Activated T-helper 1 cell treated with anti-CD3 and anti-CD28 coated beads, Interleukin-12 subunit alpha, Interleukin-12 subunit beta, Interleukin-2, Interleukin-4 antibody, amounts not matched to agents 30 ng/mL and 10 ng/mL and 1 ng/mL, durations not matched to agents 14 hours and 24 hours and 36 hours (primary cell): ENCODE measurements around the gene MRTO4. TPM values are rescaled to one million over a fixed set of nuclear protein-coding genes. Genes with fewer than 3 reads are reported as not detected.
"Not testable (repeated sequence)": the region's sequence is repeated elsewhere in the genome, so short reads cannot be mapped to it uniquely, and the experiment has no call there.

Source experiments
- DNase-seq: peaks from one replicate; pipeline ENCODE4 v3.0.0; 2021; ENCODE audit warnings: low spot score
- H3K27ac Mint-ChIP-seq: one replicate; pipeline ENCODE4 v1.8.0; 2021; ENCODE audit warnings: mild to moderate bottlenecking, mixed read lengths
- H3K27me3 Mint-ChIP-seq: one replicate; pipeline ENCODE4 v1.8.0; 2022; ENCODE audit warnings: mild to moderate bottlenecking, moderate library complexity, mixed read lengths; ENCODE audit not compliant: insufficient read depth
- H3K36me3 Mint-ChIP-seq: one replicate; pipeline ENCODE4 v1.8.0; 2021; ENCODE audit warnings: low read depth, mixed read lengths
- H3K4me1 Mint-ChIP-seq: one replicate; pipeline ENCODE4 v1.8.0; 2021; ENCODE audit warnings: low read depth, mixed read lengths
- H3K4me3 Mint-ChIP-seq: one replicate; pipeline ENCODE4 v1.8.0; 2021; ENCODE audit warnings: mild to moderate bottlenecking, moderate library complexity, mixed read lengths
- H3K9me3 Mint-ChIP-seq: one replicate; pipeline ENCODE4 v1.8.0; 2021; ENCODE audit warnings: mixed read lengths
- intact Hi-C: fragments of 100-400 bp; cut with micrococcal nuclease; formaldehyde crosslinking; loops from one replicate; pipeline ENCODE4 v1.15.1; 2024
- total RNA-seq: library from RNA; stranded (reverse); gene quantifications from 2 replicates; pipeline ENCODE4 v1.2.3, GENCODE V29; 2022

The MRTO4 gene
- total RNA-seq, 1 donor from 2014 or later, result 137 TPM

DNA sequence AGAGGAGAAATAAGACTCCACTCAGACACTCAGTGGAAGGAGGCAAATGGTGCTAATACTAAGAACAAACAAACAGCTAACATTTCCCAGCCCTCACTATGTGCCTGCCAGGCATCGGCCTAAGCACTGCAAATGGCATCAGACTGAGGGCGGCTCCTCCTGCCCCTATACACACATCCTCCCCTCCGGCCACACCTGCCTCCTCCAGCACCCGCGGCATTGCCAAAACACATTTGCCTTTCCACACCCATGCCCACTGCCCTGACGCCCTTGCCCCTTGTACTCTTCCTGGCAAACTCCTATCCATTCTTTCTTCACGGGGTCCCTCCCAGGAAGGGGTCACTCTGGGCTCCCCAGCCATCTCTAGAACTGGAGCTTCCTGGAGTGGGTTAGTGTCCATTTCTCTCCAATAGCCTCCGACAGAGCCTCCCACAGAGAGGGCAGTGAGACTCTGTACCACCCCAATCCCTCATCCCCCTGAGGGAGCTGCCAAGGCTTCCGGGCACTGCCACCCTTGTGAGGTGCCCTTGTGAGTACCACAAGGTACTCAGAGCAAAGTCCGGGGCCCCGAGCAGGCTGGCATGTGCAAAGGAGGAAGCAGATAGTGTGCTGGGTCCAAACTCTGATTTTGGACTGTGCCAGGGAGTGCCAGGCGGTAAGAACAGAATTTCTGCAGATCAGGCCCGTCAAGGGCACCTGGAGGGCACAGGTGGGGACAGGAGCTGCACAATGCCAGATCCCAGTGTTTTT is 36.0 kb downstream of the MRTO4 start:
- Mint-ChIP-seq H3K4me1 (no peaks in the 10 kb centered on the region), H3K27me3 (peaks cover 2% of the 10 kb centered on the region), H3K9me3 (peaks cover 8% of the 10 kb centered on the region), H3K27ac (peak overlapping the region; percentile 73), H3K36me3 (peaks cover 1% of the 10 kb centered on the region), H3K4me3 (no peak overlapping the region)
- intact Hi-C loops, result no loop called here
- no peak for DNase-seq

DNA sequence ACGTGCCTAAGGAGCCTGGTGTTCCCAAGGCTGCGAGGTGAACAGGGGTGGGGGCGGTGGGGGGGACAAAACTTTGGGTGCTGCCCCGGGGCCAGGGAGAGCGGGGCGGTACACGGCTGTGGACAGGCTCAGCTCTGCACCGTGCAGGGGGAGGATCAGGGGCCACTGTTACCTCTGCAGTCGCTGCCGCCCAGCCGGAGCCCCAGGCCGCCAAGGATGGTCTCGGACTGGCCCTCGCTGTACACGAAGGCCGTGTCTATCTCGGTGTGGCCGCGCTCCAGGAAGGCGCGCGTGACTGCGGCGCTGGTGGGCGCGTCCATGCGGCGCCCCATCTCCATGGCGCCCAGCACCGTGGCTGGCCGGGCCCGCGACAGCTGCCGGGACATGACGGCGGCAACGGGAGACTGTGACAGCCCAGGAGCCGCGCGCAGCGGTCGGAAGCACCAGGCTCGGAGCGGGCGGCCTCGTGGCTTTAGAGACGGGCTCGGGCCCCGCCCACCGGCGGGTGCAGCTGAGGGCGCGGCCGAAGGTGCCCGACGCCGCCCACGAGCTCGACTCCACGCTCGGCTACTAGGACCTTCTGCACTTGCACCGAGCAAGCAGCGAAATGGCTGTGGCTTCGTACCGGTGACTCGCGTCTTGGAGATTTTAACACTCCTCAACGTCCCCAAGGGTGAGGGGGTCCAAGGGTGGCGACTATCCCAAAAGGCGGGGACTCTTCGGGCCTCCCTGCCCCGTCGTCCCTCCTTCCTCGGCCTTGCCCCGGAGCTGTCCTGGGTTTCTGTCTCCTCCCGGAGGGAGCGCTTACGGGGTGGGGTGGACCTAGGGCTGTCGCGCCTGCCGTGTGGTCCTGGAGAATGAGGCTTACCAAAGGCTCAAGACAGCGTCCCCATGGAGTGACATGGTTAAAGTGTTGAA is 37.0 kb downstream of the MRTO4 start, which contains the start of gene AKR7A3:
AKR7A3 (minus strand) TSS at position 447 of the 918 bp plus-strand sequence; CDS start at position 386, 61 bp downstream.
- peak within 1 kb of the TSS; percentile 73 for H3K27ac Mint-ChIP-seq
- intact Hi-C loops, H3K4me1 Mint-ChIP-seq, H3K27me3 Mint-ChIP-seq, H3K4me3 Mint-ChIP-seq, H3K36me3 Mint-ChIP-seq: not testable (repeated sequence)
- DNase-seq, result peak; percentile 34
- H3K9me3 Mint-ChIP-seq, result peaks cover 12% of the 10 kb centered on the region

DNA sequence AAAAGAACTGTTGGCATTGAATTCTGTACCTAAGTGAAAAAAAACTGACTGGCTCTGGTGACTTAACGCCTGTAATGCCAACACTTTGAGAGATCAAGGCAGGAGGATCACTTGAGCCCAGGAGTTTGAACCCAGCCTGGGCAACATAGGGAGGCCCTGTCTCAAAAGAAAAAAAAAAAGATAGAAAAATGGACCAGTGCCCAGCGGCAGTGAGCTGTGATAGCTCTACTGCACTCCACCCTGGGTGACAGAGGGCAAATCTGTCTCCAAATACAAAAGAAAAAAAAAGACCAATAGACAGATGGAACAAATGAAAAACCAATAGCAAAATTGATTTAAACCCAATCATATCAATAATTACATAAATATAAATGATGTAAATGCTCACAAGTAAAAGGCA is 37.6 kb downstream of the MRTO4 start:
- Mint-ChIP-seq H3K36me3 (no peaks in the 10 kb centered on the region), H3K27ac (no peak overlapping the region), H3K4me3 (no peak overlapping the region), H3K27me3 (peaks cover 2% of the 10 kb centered on the region), H3K9me3 (peaks cover 14% of the 10 kb centered on the region), H3K4me1 (no peaks in the 10 kb centered on the region)
- DNase-seq, result no peak
- intact Hi-C loops, result no loop called here

DNA sequence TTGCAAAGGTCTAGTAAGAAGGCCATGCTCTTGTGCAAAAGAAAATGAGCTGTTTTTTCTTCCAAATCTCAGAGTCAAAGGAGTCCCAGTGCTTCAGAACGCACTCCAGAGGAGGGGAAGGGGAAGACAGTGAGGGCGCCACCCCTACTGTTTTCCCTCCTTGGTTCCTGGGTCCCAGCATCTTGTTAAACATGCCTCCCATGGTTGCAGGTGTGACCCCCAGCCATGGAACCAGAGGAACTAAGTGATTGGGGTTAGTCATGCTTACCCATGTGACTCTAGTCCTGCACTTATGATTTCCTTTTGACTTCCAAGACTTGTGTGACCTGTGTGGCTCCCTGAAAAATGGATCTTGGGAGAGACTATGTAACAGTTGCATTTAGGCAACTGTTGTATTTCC is 43.0 kb downstream of the MRTO4 start:
- Mint-ChIP-seq H3K4me1 (no peaks in the 10 kb centered on the region), H3K36me3 (peaks cover 11% of the 10 kb centered on the region), H3K9me3 (peaks cover 39% of the 10 kb centered on the region), H3K27me3 (no peaks in the 10 kb centered on the region), H3K4me3 (no peak overlapping the region), H3K27ac (no peak overlapping the region)
- intact Hi-C loops, result no loop called here
- DNase-seq, result no peak

DNA sequence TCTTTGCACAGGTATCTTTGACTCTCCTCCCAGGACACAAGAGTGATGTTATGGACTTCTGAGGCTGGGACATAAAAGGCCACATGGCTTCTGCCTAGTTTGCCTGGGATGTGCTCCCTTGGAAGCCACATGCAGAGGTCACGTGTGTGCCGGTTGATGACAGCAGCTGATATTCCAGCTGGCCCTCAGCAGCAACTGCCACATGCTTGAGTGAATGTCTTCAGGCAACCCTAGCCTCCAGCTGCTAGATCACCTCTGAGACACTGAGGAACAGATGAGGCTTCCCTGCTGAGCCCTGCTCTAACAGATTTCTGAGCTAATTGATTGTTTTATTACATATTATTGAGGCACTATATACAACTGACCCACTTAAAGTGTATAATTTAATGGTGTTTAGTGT is 48.6 kb downstream of the MRTO4 start:
- Mint-ChIP-seq H3K36me3 (peaks cover 20% of the 10 kb centered on the region), H3K9me3 (peaks cover 15% of the 10 kb centered on the region), H3K4me3 (no peak overlapping the region), H3K27ac (no peak overlapping the region), H3K27me3 (no peaks in the 10 kb centered on the region), H3K4me1 (no peaks in the 10 kb centered on the region)
- intact Hi-C loops, result no loop called here
- DNase-seq, result no peak

DNA sequence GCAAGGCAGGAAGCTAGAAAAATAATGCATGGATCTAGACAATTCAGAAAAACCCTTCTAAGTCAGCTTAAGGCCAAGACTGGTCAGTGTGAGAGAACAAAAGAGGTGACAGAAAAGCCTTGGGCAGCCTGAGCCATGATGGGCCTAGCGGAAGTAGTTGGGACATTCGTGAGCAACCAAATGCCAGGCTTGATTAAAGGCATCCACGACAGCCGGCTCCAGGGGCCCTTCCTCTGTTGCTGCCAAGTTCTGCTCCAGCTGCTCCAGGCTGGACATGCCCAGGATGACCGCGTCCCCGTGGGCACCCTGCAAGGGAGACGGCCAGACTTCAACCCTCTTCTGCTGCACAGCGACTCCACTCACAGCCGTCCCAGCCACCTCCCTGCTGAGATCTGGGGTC is 52.5 kb downstream of the MRTO4 start:
- H3K27me3 Mint-ChIP-seq, intact Hi-C loops, DNase-seq, H3K4me1 Mint-ChIP-seq, H3K27ac Mint-ChIP-seq, H3K4me3 Mint-ChIP-seq, H3K9me3 Mint-ChIP-seq: not testable (repeated sequence)
- H3K36me3 Mint-ChIP-seq, result peaks cover 32% of the 10 kb centered on the region

DNA sequence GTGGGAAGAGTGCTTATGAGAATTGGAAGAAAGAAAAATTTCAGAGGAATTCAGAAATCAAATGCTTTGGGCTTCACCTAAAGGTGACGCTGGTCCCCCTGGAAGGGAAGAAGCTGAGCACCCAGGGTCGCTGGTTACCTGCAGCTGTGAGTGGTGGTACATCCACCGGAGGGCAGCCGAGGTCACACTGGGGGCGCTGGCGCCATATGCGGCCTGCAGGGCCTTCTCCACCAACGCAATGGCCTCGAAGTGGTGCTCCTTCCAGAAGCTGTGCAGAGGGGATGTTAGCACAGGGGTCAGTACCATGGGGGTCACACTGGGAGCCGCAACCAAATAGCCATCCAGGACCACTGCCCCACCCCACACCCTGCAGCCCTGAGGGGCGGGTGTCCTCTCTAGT is 54.3 kb downstream of the MRTO4 start:
- peaks cover 2% of the 10 kb centered on the region for H3K4me1 Mint-ChIP-seq
- H3K9me3 Mint-ChIP-seq, result no peaks in the 10 kb centered on the region
- no peaks in the 10 kb centered on the region for H3K27me3 Mint-ChIP-seq
- DNase-seq, result no peak
- H3K4me3 Mint-ChIP-seq, result no peak overlapping the region
- intact Hi-C loops, result no loop called here
- H3K27ac Mint-ChIP-seq, result no peak overlapping the region
- peaks cover 34% of the 10 kb centered on the region for H3K36me3 Mint-ChIP-seq

DNA sequence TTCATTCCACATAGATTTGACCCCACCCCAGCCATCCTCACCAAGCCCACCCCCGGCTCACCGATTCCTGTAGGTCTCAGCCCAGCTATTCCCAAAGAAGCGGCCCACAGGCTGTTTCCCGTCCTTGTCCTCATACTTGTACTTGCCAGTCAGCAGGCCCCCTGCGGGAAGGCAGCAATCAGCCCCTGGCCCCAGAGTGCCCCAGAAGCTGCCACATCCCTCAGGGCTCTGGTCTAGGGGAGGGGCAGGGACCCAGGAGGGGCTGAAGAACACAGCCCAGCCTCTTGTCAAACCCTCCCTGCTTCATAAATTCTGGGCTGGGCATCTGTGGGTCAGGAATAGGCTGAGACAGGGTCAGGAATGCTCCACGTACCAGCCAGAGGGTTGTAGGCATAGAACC is 55.3 kb downstream of the MRTO4 start:
- intact Hi-C loops, result no loop called here
- Mint-ChIP-seq H3K4me3 (no peak overlapping the region), H3K36me3 (peaks cover 38% of the 10 kb centered on the region), H3K9me3 (no peaks in the 10 kb centered on the region), H3K4me1 (peaks cover 8% of the 10 kb centered on the region), H3K27ac (no peak overlapping the region), H3K27me3 (no peaks in the 10 kb centered on the region)
- DNase-seq, result no peak

DNA sequence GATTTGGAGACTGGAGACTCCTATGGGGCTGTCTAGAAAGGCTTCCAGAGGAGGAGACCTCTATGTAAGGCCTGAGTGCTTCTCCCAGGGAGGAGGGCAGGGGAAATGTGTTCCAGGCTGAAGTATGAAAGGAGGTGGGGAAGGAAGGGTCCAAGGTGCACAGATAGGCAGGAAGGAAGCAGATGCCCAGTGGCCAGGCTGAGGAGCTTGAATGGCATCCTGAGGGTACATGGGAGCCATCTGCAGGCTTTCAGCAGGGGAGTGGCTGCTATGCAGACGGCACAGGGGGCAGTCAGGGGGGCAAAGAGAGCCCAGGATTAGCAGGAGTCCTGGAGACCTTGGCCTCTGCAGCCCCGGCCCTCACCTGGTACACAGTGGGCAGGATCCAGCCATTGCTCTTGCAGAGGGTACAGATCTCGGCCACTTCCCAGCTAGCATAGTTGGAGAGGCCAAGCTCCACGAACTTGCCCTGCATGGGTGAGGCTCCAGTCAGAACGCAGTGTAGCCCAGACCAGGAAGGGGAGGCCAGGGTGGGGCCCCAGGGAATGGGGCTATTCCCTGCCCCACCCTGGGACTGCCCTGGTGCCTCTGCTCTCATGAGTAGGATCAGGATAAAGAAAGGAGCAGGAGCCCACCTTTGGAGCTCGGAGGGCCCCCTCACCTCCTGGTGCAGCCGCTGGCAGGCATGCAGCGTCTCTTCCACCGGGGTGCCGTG is 56.3 kb downstream of the MRTO4 start:
- intact Hi-C loops, result no loop called here
- peaks cover 10% of the 10 kb centered on the region for H3K4me1 Mint-ChIP-seq
- no peak overlapping the region for H3K27ac Mint-ChIP-seq
- no peak for DNase-seq
- peaks cover 37% of the 10 kb centered on the region for H3K36me3 Mint-ChIP-seq
- H3K4me3 Mint-ChIP-seq, result no peak overlapping the region
- H3K9me3 Mint-ChIP-seq, result no peaks in the 10 kb centered on the region
- H3K27me3 Mint-ChIP-seq, result no peaks in the 10 kb centered on the region

DNA sequence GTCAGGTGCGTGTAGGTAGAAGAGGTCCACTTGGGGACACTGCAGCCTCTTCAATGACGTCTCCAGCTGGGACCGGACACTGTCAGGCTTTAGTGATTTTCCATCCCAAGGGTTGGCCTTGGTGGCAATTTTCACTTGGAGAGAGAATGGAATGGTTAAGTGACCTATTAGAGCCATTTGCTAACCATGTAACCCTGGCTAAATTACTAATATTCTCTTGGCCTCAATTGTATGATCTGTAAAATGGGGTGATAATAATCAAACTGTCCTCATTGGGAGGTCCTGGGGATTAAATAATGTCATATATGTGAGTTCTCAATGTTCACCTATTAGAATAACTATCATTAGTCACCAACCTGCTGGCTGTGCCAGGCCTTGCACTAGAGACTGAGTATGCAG is 56.9 kb downstream of the MRTO4 start:
- peaks cover 15% of the 10 kb centered on the region for H3K4me1 Mint-ChIP-seq
- no peak for DNase-seq
- intact Hi-C loops, result no loop called here
- no peak overlapping the region for H3K27ac Mint-ChIP-seq
- H3K27me3 Mint-ChIP-seq, result no peaks in the 10 kb centered on the region
- no peak overlapping the region for H3K4me3 Mint-ChIP-seq
- no peaks in the 10 kb centered on the region for H3K9me3 Mint-ChIP-seq
- H3K36me3 Mint-ChIP-seq, result peaks cover 33% of the 10 kb centered on the region

DNA sequence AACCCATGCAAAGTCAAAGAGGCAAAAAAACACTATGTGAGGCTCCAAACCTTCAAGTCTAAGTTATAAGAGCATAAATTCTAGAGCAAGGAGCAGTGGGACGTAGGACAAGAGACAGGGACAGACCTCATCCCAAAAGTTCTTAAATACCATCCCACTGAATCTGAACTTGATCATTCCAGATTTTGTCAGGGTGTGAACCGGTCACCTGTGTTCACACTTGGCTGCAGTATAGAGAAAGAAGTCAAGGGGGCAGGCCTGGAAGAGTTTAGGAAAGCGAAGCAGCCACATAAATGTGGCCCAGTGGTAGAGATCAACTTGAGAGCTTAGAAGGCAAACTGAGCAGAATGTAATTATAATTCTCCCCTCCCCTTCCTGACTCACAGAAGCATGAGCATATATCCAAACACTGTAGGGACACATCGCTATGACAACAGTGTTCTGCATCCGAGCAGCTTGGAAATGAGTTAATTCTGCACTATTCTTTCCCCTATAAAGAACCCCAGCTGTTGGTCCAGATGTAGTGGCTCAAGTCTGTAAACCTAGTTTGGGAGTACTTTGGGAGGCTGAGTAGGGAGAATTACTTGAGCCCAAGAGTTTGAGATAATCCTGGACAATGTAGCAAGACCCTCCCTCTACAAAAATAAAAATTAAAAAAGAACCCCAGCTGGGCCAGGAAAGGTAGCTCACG is 57.7 kb downstream of the MRTO4 start:
- Mint-ChIP-seq H3K4me3 (peak overlapping the region; percentile 16), H3K4me1 (peaks cover 18% of the 10 kb centered on the region), H3K27ac (no peak overlapping the region), H3K36me3 (peaks cover 31% of the 10 kb centered on the region), H3K27me3 (no peaks in the 10 kb centered on the region), H3K9me3 (no peaks in the 10 kb centered on the region)
- no peak for DNase-seq
- intact Hi-C loops, result no loop called here
